Measurements from ENCODE around the gene PROC.

GRCh38 chr2:127415593-127416505, 2.4 kb upstream of the PROC start:
- TF ChIP-seq CTCF (IDR thresholded peaks at IDR 0.05), result peak in 2 of 3 experiments; percentile 34 to 42
- TF ChIP-seq POLR2A (IDR thresholded peaks at IDR 0.05), result no peak

All from vagina (tissue), 2 donors.